Activated CD4-positive, CD25-positive, alpha-beta regulatory T cell treated with anti-CD3 and anti-CD28 coated beads, Interleukin-2, amount 50 U/mL, for 24 hours (primary cell): ENCODE results near the gene TBC1D5.
A peak's percentile ranks its signal among the peaks of the same experiment; 100 is the strongest.

Experiments
- ATAC-seq, 2 donors: fragments of 150-1000 bp; cut with Tn5 transposase; one replicate each; pipeline ENCODE4 v1.10.0; 2021; ENCODE audit warnings: mild to moderate bottlenecking in 1 of 2, moderate library complexity in 1 of 2

Gene TBC1D5

GRCh38 chr3:17585394-17586325 is 156.8 kb downstream of the TBC1D5 start:
- ATAC-seq = no peak

- no peak for ATAC-seq
Observed at GRCh38 chr3:17584066-17584465, 158.4 kb downstream of the TBC1D5 start.

- ATAC-seq = no peak
Observed at GRCh38 chr3:17583530-17583929, 158.9 kb downstream of the TBC1D5 start.

GRCh38 chr3:17581421-17582080 is 160.9 kb downstream of the TBC1D5 start:
- ATAC-seq = no peak

GRCh38 chr3:17580901-17581300 is 161.5 kb downstream of the TBC1D5 start:
- peak in 1 of 2 donors; percentile 13 for ATAC-seq

GRCh38 chr3:17579289-17580031 is 163.0 kb downstream of the TBC1D5 start:
- ATAC-seq = peak; percentile 73 to 84

GRCh38 chr3:17577796-17578520 is 164.5 kb downstream of the TBC1D5 start:
- no peak for ATAC-seq

- no peak for ATAC-seq
Observed at GRCh38 chr3:17573396-17573795, 169.0 kb downstream of the TBC1D5 start.

GRCh38 chr3:17571686-17572085 is 170.7 kb downstream of the TBC1D5 start:
- no peak for ATAC-seq

GRCh38 chr3:17562845-17563244 is 179.6 kb downstream of the TBC1D5 start:
- ATAC-seq = no peak

- no peak for ATAC-seq
Observed at GRCh38 chr3:17558565-17558964, 183.9 kb downstream of the TBC1D5 start.

- no peak for ATAC-seq
Observed at GRCh38 chr3:17557749-17558463, 184.5 kb downstream of the TBC1D5 start.

GRCh38 chr3:17555525-17555924 is 186.9 kb downstream of the TBC1D5 start:
- no peak for ATAC-seq

- ATAC-seq = no peak
Observed at GRCh38 chr3:17554078-17554477, 188.4 kb downstream of the TBC1D5 start.

GRCh38 chr3:17553080-17553479 is 189.4 kb downstream of the TBC1D5 start:
- ATAC-seq = no peak

- no peak for ATAC-seq
Observed at GRCh38 chr3:17552351-17552750, 190.1 kb downstream of the TBC1D5 start.

- no peak for ATAC-seq
Observed at GRCh38 chr3:17551895-17552294, 190.5 kb downstream of the TBC1D5 start.

GRCh38 chr3:17551333-17551732 is 191.1 kb downstream of the TBC1D5 start:
- no peak for ATAC-seq

- ATAC-seq = no peak
Observed at GRCh38 chr3:17550624-17551023, 191.8 kb downstream of the TBC1D5 start.

- ATAC-seq = no peak
Observed at GRCh38 chr3:17546500-17547255, 195.8 kb downstream of the TBC1D5 start.

GRCh38 chr3:17544632-17545031 is 197.8 kb downstream of the TBC1D5 start:
- ATAC-seq = no peak
